H9 (cell line): Measurements from ENCODE around the gene DAAM1. TPM values are rescaled to one million over a fixed set of nuclear protein-coding genes. Genes with fewer than 3 reads are reported as not detected.

Experiments
- DNase-seq: peaks from one replicate; pipeline ENCODE4 v3.0.0-alpha.2; 2017
- H2AFZ ChIP-seq: one replicate; pipeline ENCODE4 v1.6.1; 2013; ENCODE audit warnings: mild to moderate bottlenecking, low read length, control low read depth, moderate library complexity
- H2AK5ac ChIP-seq: 2 replicates; pipeline ENCODE4 v1.6.1; 2013; ENCODE audit warnings: low read length, control low read depth, mixed read lengths; ENCODE audit not compliant: insufficient read length
- H2BK120ac ChIP-seq: one replicate; pipeline ENCODE4 v1.6.1; 2013; ENCODE audit warnings: low read depth, mild to moderate bottlenecking, low read length, control low read depth, inconsistent platforms; ENCODE audit not compliant: poor library complexity, severe bottlenecking
- H2BK12ac ChIP-seq: 2 replicates; pipeline ENCODE4 v1.6.1; 2013; ENCODE audit warnings: low read length, control low read depth, mixed read lengths, low read depth; ENCODE audit not compliant: insufficient read length
- H2BK15ac ChIP-seq: 2 replicates; pipeline ENCODE4 v1.6.1; 2013; ENCODE audit warnings: low read depth, low read length, control low read depth
- H2BK20ac ChIP-seq: one replicate; pipeline ENCODE4 v1.6.1; 2013; ENCODE audit warnings: low read depth, mild to moderate bottlenecking, low read length, control low read depth, inconsistent platforms; ENCODE audit not compliant: poor library complexity, severe bottlenecking
- H2BK5ac ChIP-seq: 2 replicates; pipeline ENCODE4 v1.6.1; 2013; ENCODE audit warnings: low read length, control low read depth, mixed read lengths; ENCODE audit not compliant: insufficient read length
- H3K14ac ChIP-seq: 2 replicates; pipeline ENCODE4 v1.6.1; 2013; ENCODE audit warnings: low read length, control low read depth; ENCODE audit not compliant: insufficient read depth
- H3K18ac ChIP-seq: 2 replicates; pipeline ENCODE4 v1.6.1; 2013; ENCODE audit warnings: low read depth, mild to moderate bottlenecking, mixed read lengths, low read length, control low read depth; ENCODE audit not compliant: insufficient read length
- H3K23ac ChIP-seq: 2 replicates; pipeline ENCODE4 v1.6.1; 2013; ENCODE audit warnings: low read length, control low read depth, mixed read lengths, low read depth; ENCODE audit not compliant: insufficient read length
- H3K23me2 ChIP-seq: 2 replicates; pipeline ENCODE4 v1.6.1; 2013; ENCODE audit warnings: low read depth, mild to moderate bottlenecking, mixed read lengths, low read length, control low read depth; ENCODE audit not compliant: insufficient read length, poor library complexity, severe bottlenecking
- H3K27ac ChIP-seq: 2 replicates; pipeline ENCODE4 v1.5.1; 2013; ENCODE audit warnings: low read length, control low read depth, mixed read lengths, low read depth; ENCODE audit not compliant: insufficient read length
- H3K27me3 ChIP-seq: 2 replicates; pipeline ENCODE4 v1.6.1; 2013; ENCODE audit warnings: low read length, control low read depth, inconsistent platforms; ENCODE audit not compliant: insufficient read depth
- H3K4ac ChIP-seq: 2 replicates; pipeline ENCODE4 v1.6.1; 2013; ENCODE audit warnings: low read depth, mild to moderate bottlenecking, control low read depth, inconsistent platforms, low read length, moderate library complexity
- H3K4me1 ChIP-seq: 2 replicates; pipeline ENCODE4 v1.6.1; 2013; ENCODE audit warnings: low read length, control low read depth, inconsistent platforms; ENCODE audit not compliant: insufficient read depth
- H3K4me2 ChIP-seq: 2 replicates; pipeline ENCODE4 v1.6.1; 2013; ENCODE audit warnings: low read length, control low read depth, mixed read lengths; ENCODE audit not compliant: insufficient read length, insufficient read depth
- H3K56ac ChIP-seq: 2 replicates; pipeline ENCODE4 v1.6.1; 2013; ENCODE audit warnings: low read depth, mild to moderate bottlenecking, mixed read lengths, low read length, control low read depth; ENCODE audit not compliant: insufficient read length
- H3K79me1 ChIP-seq: 2 replicates; pipeline ENCODE4 v1.6.1; 2013; ENCODE audit warnings: low read depth, mild to moderate bottlenecking, moderate library complexity, low read length, control low read depth, inconsistent platforms; ENCODE audit not compliant: insufficient read depth, poor library complexity, severe bottlenecking
- H3K79me2 ChIP-seq: 2 replicates; pipeline ENCODE4 v1.6.1; 2013; ENCODE audit warnings: low read length, control low read depth, inconsistent platforms; ENCODE audit not compliant: insufficient read depth
- H3K9ac ChIP-seq: 2 replicates; pipeline ENCODE4 v1.6.1; 2013; ENCODE audit warnings: low read length, control low read depth, mixed read lengths; ENCODE audit not compliant: insufficient read length; ENCODE audit errors: extremely low read depth
- H3K9me3 ChIP-seq: one replicate; pipeline ENCODE4 v1.6.1; 2013; ENCODE audit warnings: low read depth, low read length, inconsistent platforms; ENCODE audit not compliant: control insufficient read depth
- H3T11ph ChIP-seq: one replicate; pipeline ENCODE4 v1.6.1; 2013; ENCODE audit warnings: mild to moderate bottlenecking, low read length, control low read depth, inconsistent platforms
- H4K20me1 ChIP-seq: one replicate; pipeline ENCODE4 v1.6.1; 2013; ENCODE audit not compliant: control insufficient read depth, insufficient read length, insufficient read depth
- H4K5ac ChIP-seq: 2 replicates; pipeline ENCODE4 v1.6.1; 2013; ENCODE audit warnings: low read depth, mild to moderate bottlenecking, mixed read lengths, low read length, control low read depth; ENCODE audit not compliant: insufficient read length
- H4K8ac ChIP-seq: replicated peaks from 2 replicates; pipeline ENCODE4 v1.6.1; 2013; ENCODE audit warnings: low read length, control low read depth, mixed read lengths, low read depth; ENCODE audit not compliant: insufficient read length
- H4K91ac ChIP-seq: 2 replicates; pipeline ENCODE4 v1.6.1; 2013; ENCODE audit warnings: low read depth, mild to moderate bottlenecking, moderate library complexity, mixed read lengths, low read length, control low read depth; ENCODE audit not compliant: insufficient read length
- H3K27ac Mint-ChIP-seq, 3 experiments: 2 replicates in 2 of 3; 3 replicates in 1 of 3; pipeline ENCODE4 v1.8.0; 2020 to 2021; ENCODE audit warnings: mixed read lengths in 3 of 3, mild to moderate bottlenecking in 1 of 3, moderate library complexity in 1 of 3
- H3K27me3 Mint-ChIP-seq: 2 replicates; pipeline ENCODE4 v1.8.0; 2021; ENCODE audit warnings: low read depth, mild to moderate bottlenecking, moderate library complexity, mixed read lengths
- H3K36me3 Mint-ChIP-seq, 3 experiments: 2 replicates in 2 of 3; 3 replicates in 1 of 3; pipeline ENCODE4 v1.8.0; 2020 to 2021; ENCODE audit warnings: low read depth in 3 of 3, mixed read lengths in 3 of 3; ENCODE audit not compliant: insufficient read depth in 1 of 3
- H3K4me1 Mint-ChIP-seq, 2 experiments: 2 replicates each; pipeline ENCODE4 v1.8.0; 2020; ENCODE audit warnings: mixed read lengths in 2 of 2
- H3K4me3 Mint-ChIP-seq, 2 experiments: 2 replicates in 1 of 2; 3 replicates in 1 of 2; pipeline ENCODE4 v1.8.0; 2020 to 2021; ENCODE audit warnings: mild to moderate bottlenecking in 2 of 2, mixed read lengths in 2 of 2, moderate library complexity in 1 of 2
- H3K9me3 Mint-ChIP-seq, 2 experiments: 2 replicates in 1 of 2; 3 replicates in 1 of 2; pipeline ENCODE4 v1.8.0; 2020; ENCODE audit warnings: mild to moderate bottlenecking in 2 of 2, mixed read lengths in 2 of 2, moderate library complexity in 1 of 2
- WGBS: extraction: QIAGEN DNeasy Blood & Tissue Kit; methylation state at CpG from one replicate; pipeline ENCODE4 v1.1.7; 2013; ENCODE audit warnings: missing lambda C conversion rate, low lambda C conversion rate, mixed read lengths; ENCODE audit not compliant: insufficient read length; ENCODE audit errors: extremely low coverage; 5-methylcytosine and 5-hydroxymethylcytosine counted together
- total RNA-seq: library from RNA; stranded (reverse); gene quantifications from 2 replicates; pipeline ENCODE4 v1.2.1, GENCODE V29; 2021
- TF ChIP-seq, protein P1 (sequence below): fragments of 200-600 bp; sonication (generic); conservative IDR thresholded peaks from 3 replicates; pipeline ENCODE4 v1.8.0; 2021; ENCODE audit warnings: antibody characterized with exemption, mild to moderate bottlenecking

Gene DAAM1
- total RNA-seq, 1 experiment from 2014 or later = 19.5 TPM

DNA sequence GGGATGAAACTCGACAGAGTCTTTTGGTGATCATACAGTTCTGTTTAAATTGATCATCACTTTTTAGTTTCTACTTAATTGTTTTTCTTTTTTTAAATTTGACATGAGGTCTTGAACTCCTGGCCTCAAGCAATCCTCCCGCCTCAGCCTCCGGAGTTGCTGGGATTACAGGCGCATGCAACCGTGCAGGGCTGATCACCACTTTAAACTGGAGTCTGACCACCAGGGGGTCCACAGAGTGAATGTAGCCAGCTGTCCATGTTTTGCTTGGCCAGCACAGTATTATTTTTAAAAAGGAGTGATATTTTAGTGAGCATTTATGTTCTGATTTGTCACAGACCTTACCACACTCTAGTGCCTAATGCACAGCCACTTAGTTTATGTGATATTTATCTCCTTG lies 10.7 kb downstream of the DAAM1 start:
- no peak overlapping the region for H3K27ac ChIP-seq
- H2BK20ac ChIP-seq = no peak overlapping the region
- WGBS = no CpG with 5 or more reads among the region's 5 CpGs
- no peak overlapping the region for H3T11ph ChIP-seq
- H3K14ac ChIP-seq = no peak overlapping the region
- H3K9ac ChIP-seq = no peak overlapping the region
- peaks cover 4 to 5% of the 10 kb centered on the region in 2 experiments; a peak in 3 of 4 replicates for H3K4me1 Mint-ChIP-seq
- H2AFZ ChIP-seq = no peak overlapping the region
- no peak overlapping the region for H2AK5ac ChIP-seq
- H3K4ac ChIP-seq = no peak overlapping the region
- no peak overlapping the region for H2BK5ac ChIP-seq
- no peak overlapping the region for H3K18ac ChIP-seq
- no peaks in the 10 kb centered on the region for H3K36me3 Mint-ChIP-seq
- H3K4me1 ChIP-seq = no peaks in the 10 kb centered on the region
- H2BK120ac ChIP-seq = no peak overlapping the region
- no peak overlapping the region for H3K23ac ChIP-seq
- H3K9me3 Mint-ChIP-seq = no peaks in the 10 kb centered on the region
- no peaks in the 10 kb centered on the region for H3K9me3 ChIP-seq
- no peak overlapping the region for H4K5ac ChIP-seq
- no peaks in the 10 kb centered on the region for H3K27me3 ChIP-seq
- no peak overlapping the region for H3K27ac Mint-ChIP-seq
- H4K8ac ChIP-seq = no peak overlapping the region
- H3K23me2 ChIP-seq = no peaks in the 10 kb centered on the region
- TF ChIP-seq, protein P1, sequence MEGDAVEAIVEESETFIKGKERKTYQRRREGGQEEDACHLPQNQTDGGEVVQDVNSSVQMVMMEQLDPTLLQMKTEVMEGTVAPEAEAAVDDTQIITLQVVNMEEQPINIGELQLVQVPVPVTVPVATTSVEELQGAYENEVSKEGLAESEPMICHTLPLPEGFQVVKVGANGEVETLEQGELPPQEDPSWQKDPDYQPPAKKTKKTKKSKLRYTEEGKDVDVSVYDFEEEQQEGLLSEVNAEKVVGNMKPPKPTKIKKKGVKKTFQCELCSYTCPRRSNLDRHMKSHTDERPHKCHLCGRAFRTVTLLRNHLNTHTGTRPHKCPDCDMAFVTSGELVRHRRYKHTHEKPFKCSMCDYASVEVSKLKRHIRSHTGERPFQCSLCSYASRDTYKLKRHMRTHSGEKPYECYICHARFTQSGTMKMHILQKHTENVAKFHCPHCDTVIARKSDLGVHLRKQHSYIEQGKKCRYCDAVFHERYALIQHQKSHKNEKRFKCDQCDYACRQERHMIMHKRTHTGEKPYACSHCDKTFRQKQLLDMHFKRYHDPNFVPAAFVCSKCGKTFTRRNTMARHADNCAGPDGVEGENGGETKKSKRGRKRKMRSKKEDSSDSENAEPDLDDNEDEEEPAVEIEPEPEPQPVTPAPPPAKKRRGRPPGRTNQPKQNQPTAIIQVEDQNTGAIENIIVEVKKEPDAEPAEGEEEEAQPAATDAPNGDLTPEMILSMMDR = no peak
- no peak overlapping the region for H3K4me3 Mint-ChIP-seq
- H2BK15ac ChIP-seq = no peak overlapping the region
- H4K20me1 ChIP-seq = no peaks in the 10 kb centered on the region
- H4K91ac ChIP-seq = no peak overlapping the region
- no peak overlapping the region for H2BK12ac ChIP-seq
- no peak overlapping the region for H3K56ac ChIP-seq
- no peaks in the 10 kb centered on the region for H3K27me3 Mint-ChIP-seq
- DNase-seq = no peak
- peaks cover 4% of the 10 kb centered on the region for H3K79me1 ChIP-seq
- H3K79me2 ChIP-seq = no peaks in the 10 kb centered on the region
- H3K4me2 ChIP-seq = no peak overlapping the region
